Myocyte (in vitro differentiated cells): ENCODE results near the gene MAT2A. TPM values are rescaled to one million over a fixed set of nuclear protein-coding genes. Genes with fewer than 3 reads are reported as not detected.

Experiments
- DNase-seq: peaks from one replicate; pipeline ENCODE4 v3.0.0-alpha.2; 2012; ENCODE audit warnings: low read depth
- polyA plus RNA-seq: library from polyadenylated mRNA; unstranded; fragments of >200 nt; gene quantifications from one replicate; pipeline ENCODE4 v1.2.1, GENCODE V29; 2012; ENCODE audit warnings: missing spikeins
- total RNA-seq: library from RNA; depleted of rRNA; stranded (reverse); fragments of >200 nt; gene quantifications from 2 replicates; pipeline ENCODE4 v1.2.3, GENCODE V29; 2014

The MAT2A gene
- 211 and 302 TPM in 2 replicates for total RNA-seq
- 273 TPM for polyA plus RNA-seq

GRCh38 chr2:85538507-85539360, at the start of gene MAT2A:
Gene MAT2A, plus strand, starts transcription at chr2:85539168. Its CDS starts 120 bp downstream, at chr2:85539288.
- DNase-seq: peak; percentile 95

- DNase-seq: no peak
These were observed 47.9 kb upstream of the MAT2A start for GRCh38 chr2:85490861-85491755.

GRCh38 chr2:85496436-85496835, 42.5 kb upstream of the MAT2A start:
- no peak for DNase-seq

GRCh38 chr2:85497944-85498630, 40.9 kb upstream of the MAT2A start:
- DNase-seq: no peak

GRCh38 chr2:85501248-85501647, 37.7 kb upstream of the MAT2A start:
- DNase-seq: no peak

GRCh38 chr2:85502720-85503119, 36.2 kb upstream of the MAT2A start:
- peak; percentile 14 for DNase-seq

GRCh38 chr2:85503168-85503850, 35.7 kb upstream of the MAT2A start:
- DNase-seq: peak; percentile 50

- DNase-seq: peak; percentile 98
These were observed 34.9 kb upstream of the MAT2A start for GRCh38 chr2:85503851-85504777.

GRCh38 chr2:85504778-85505261, 34.1 kb upstream of the MAT2A start:
- DNase-seq: peak; percentile 99

GRCh38 chr2:85505551-85506238, 33.3 kb upstream of the MAT2A start:
- DNase-seq: peak; percentile 37

- DNase-seq: peak; percentile 31
These were observed 32.2 kb upstream of the MAT2A start for GRCh38 chr2:85506768-85507181.

- peak; percentile 73 for DNase-seq
These were observed 27.8 kb upstream of the MAT2A start for GRCh38 chr2:85511008-85511811.

- DNase-seq: no peak
These were observed 24.6 kb upstream of the MAT2A start for GRCh38 chr2:85514323-85514722.

- no peak for DNase-seq
These were observed 22.1 kb upstream of the MAT2A start for GRCh38 chr2:85516653-85517389.

- no peak for DNase-seq
These were observed 16.8 kb upstream of the MAT2A start for GRCh38 chr2:85522090-85522647.

- DNase-seq: no peak
These were observed 15.7 kb upstream of the MAT2A start for GRCh38 chr2:85523062-85523902.
